Neural cell (in vitro differentiated cells): Measurements from ENCODE around the gene MDM2.

ENCODE experiments used
- EZH2 ChIP-seq: fragments of 200-600, 300-800 bp; shearing (Covaris generic), sonication (generic); IDR thresholded peaks from 2 replicates; pipeline ENCODE4 v1.6.1; 2014; ENCODE audit warnings: antibody characterized with exemption, low read length, borderline replicate concordance, mild to moderate bottlenecking; ENCODE audit not compliant: insufficient read depth, poor library complexity, severe bottlenecking
- POLR2AphosphoS5 ChIP-seq: IDR thresholded peaks from 2 replicates; pipeline ENCODE4 v1.6.1; 2012
- SMC3 ChIP-seq: fragments of 450-650 bp; conservative IDR thresholded peaks from 2 replicates; pipeline ENCODE4 v1.6.1; 2014; ENCODE audit warnings: antibody characterized with exemption, mild to moderate bottlenecking, moderate library complexity; ENCODE audit not compliant: poor library complexity
- TAF1 ChIP-seq: IDR thresholded peaks from 2 replicates; pipeline ENCODE4 v1.6.1; 2012; ENCODE audit warnings: low read depth
- TF ChIP-seq, protein P1 (sequence below): fragments of 450-650 bp; IDR thresholded peaks from 2 replicates; pipeline ENCODE4 v1.5.1; 2014; ENCODE audit warnings: antibody characterized with exemption, mild to moderate bottlenecking, moderate library complexity; ENCODE audit not compliant: poor library complexity, severe bottlenecking
- TF ChIP-seq, protein P2 (sequence below): IDR thresholded peaks from 2 replicates; pipeline ENCODE4 v1.6.1; 2012; ENCODE audit warnings: borderline replicate concordance

- TF ChIP-seq SMC3 (no peak), POLR2AphosphoS5 (no peak), TAF1 (no peak), EZH2 (no peak)
- TF ChIP-seq, protein P1, sequence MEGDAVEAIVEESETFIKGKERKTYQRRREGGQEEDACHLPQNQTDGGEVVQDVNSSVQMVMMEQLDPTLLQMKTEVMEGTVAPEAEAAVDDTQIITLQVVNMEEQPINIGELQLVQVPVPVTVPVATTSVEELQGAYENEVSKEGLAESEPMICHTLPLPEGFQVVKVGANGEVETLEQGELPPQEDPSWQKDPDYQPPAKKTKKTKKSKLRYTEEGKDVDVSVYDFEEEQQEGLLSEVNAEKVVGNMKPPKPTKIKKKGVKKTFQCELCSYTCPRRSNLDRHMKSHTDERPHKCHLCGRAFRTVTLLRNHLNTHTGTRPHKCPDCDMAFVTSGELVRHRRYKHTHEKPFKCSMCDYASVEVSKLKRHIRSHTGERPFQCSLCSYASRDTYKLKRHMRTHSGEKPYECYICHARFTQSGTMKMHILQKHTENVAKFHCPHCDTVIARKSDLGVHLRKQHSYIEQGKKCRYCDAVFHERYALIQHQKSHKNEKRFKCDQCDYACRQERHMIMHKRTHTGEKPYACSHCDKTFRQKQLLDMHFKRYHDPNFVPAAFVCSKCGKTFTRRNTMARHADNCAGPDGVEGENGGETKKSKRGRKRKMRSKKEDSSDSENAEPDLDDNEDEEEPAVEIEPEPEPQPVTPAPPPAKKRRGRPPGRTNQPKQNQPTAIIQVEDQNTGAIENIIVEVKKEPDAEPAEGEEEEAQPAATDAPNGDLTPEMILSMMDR, result no peak
- TF ChIP-seq, protein P2, sequence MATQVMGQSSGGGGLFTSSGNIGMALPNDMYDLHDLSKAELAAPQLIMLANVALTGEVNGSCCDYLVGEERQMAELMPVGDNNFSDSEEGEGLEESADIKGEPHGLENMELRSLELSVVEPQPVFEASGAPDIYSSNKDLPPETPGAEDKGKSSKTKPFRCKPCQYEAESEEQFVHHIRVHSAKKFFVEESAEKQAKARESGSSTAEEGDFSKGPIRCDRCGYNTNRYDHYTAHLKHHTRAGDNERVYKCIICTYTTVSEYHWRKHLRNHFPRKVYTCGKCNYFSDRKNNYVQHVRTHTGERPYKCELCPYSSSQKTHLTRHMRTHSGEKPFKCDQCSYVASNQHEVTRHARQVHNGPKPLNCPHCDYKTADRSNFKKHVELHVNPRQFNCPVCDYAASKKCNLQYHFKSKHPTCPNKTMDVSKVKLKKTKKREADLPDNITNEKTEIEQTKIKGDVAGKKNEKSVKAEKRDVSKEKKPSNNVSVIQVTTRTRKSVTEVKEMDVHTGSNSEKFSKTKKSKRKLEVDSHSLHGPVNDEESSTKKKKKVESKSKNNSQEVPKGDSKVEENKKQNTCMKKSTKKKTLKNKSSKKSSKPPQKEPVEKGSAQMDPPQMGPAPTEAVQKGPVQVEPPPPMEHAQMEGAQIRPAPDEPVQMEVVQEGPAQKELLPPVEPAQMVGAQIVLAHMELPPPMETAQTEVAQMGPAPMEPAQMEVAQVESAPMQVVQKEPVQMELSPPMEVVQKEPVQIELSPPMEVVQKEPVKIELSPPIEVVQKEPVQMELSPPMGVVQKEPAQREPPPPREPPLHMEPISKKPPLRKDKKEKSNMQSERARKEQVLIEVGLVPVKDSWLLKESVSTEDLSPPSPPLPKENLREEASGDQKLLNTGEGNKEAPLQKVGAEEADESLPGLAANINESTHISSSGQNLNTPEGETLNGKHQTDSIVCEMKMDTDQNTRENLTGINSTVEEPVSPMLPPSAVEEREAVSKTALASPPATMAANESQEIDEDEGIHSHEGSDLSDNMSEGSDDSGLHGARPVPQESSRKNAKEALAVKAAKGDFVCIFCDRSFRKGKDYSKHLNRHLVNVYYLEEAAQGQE, result no peak
Observed at GRCh38 chr12:68883151-68883550, 75.2 kb downstream of the MDM2 start.
